ENCODE measurements around the gene LAMB3.

- TF ChIP-seq YY1 (IDR thresholded peaks at IDR 0.05; ENCODE audit: insufficient read depth, insufficient read length) (no peak), ZNF274 (IDR thresholded peaks at IDR 0.05; ENCODE audit: low read depth, low read length) (no peak)
These were observed 21.6 kb downstream of the LAMB3 start for GRCh38 chr1:209630383-209631225.
